Measurements from ENCODE around the gene TMEM9B.
"Not testable (repeated sequence)": the region's sequence is repeated elsewhere in the genome, so short reads cannot be mapped to it uniquely, and the experiment has no call there.

Gene TMEM9B

GRCh38 chr11:8988329-8989234, 24.3 kb upstream of the TMEM9B start:
- DNase-seq (ENCODE audit: low read depth): no peak
- TF ChIP-seq CTCF (conservative IDR thresholded peaks at IDR 0.05; ENCODE audit: low read depth, low read length): no peak
- no peak overlapping the region for H3K4me3 ChIP-seq (ENCODE audit: low read length)

- DNase-seq (ENCODE audit: low read depth): no peak
- no peak for TF ChIP-seq CTCF (conservative IDR thresholded peaks at IDR 0.05; ENCODE audit: low read depth, low read length)
- no peak overlapping the region for H3K4me3 ChIP-seq (ENCODE audit: low read length)
Measured at GRCh38 chr11:8987446-8987845, 23.2 kb upstream of the TMEM9B start.

- not testable (repeated sequence) for DNase-seq (ENCODE audit: low read depth); H3K4me3 ChIP-seq (ENCODE audit: low read length)
Measured at GRCh38 chr11:8986772-8987171, 22.5 kb upstream of the TMEM9B start.

- TF ChIP-seq CTCF (conservative IDR thresholded peaks at IDR 0.05; ENCODE audit: low read depth, low read length): no peak
- H3K4me3 ChIP-seq (ENCODE audit: low read length): no peak overlapping the region
- no peak for DNase-seq (ENCODE audit: low read depth)
Measured at GRCh38 chr11:8985462-8985861, 21.2 kb upstream of the TMEM9B start.

GRCh38 chr11:8983552-8983951, 19.3 kb upstream of the TMEM9B start:
- DNase-seq (ENCODE audit: low read depth): no peak

GRCh38 chr11:8980485-8980884, 16.2 kb upstream of the TMEM9B start:
- TF ChIP-seq CTCF (conservative IDR thresholded peaks at IDR 0.05; ENCODE audit: low read depth, low read length): no peak
- H3K4me3 ChIP-seq (ENCODE audit: low read length): no peak overlapping the region
- DNase-seq (ENCODE audit: low read depth): no peak

More at GRCh38 chr11:8983552-8983951, 19.3 kb upstream of the TMEM9B start:
- no peak for TF ChIP-seq CTCF (conservative IDR thresholded peaks at IDR 0.05; ENCODE audit: low read depth, low read length)
- H3K4me3 ChIP-seq (ENCODE audit: low read length): no peak overlapping the region

GRCh38 chr11:8979365-8979764, 15.1 kb upstream of the TMEM9B start:
- DNase-seq (ENCODE audit: low read depth); H3K4me3 ChIP-seq (ENCODE audit: low read length): not testable (repeated sequence)

DNA sequence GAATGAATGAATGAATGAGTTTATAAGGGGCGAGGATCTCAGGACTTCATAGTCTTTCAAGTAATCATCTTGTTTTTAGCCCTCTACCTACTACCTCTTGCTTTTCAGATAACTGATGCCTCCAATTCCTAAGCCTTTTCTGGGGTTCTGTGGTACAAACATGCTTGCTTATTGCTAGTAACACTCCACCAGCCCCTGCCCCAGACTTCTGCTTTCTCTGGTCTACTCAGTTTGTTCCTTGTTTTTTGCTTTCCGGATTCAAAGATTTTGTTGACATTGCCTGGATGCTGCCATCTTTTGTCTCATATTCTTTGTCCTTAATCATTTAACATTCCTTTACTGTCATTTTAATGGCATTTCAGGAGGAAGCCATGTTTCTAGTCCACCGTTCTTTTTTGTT, 8.9 kb upstream of the TMEM9B start:
- no peak for DNase-seq (ENCODE audit: low read depth)
- TF ChIP-seq CTCF (conservative IDR thresholded peaks at IDR 0.05; ENCODE audit: low read depth, low read length): no peak
- H3K4me3 ChIP-seq (ENCODE audit: low read length): no peak overlapping the region

Data from retinal pigment epithelial cell (primary cell).